GM21576 (cell line): ENCODE data around the gene GALNT2.

Experiments
- ATAC-seq: cut with Tn5 transposase; IDR thresholded peaks from one replicate; pipeline ENCODE4 v1.9.1; 2021; ENCODE audit warnings: mild to moderate bottlenecking, moderate library complexity; ENCODE audit not compliant: unreplicated experiment

GALNT2 gene

DNA sequence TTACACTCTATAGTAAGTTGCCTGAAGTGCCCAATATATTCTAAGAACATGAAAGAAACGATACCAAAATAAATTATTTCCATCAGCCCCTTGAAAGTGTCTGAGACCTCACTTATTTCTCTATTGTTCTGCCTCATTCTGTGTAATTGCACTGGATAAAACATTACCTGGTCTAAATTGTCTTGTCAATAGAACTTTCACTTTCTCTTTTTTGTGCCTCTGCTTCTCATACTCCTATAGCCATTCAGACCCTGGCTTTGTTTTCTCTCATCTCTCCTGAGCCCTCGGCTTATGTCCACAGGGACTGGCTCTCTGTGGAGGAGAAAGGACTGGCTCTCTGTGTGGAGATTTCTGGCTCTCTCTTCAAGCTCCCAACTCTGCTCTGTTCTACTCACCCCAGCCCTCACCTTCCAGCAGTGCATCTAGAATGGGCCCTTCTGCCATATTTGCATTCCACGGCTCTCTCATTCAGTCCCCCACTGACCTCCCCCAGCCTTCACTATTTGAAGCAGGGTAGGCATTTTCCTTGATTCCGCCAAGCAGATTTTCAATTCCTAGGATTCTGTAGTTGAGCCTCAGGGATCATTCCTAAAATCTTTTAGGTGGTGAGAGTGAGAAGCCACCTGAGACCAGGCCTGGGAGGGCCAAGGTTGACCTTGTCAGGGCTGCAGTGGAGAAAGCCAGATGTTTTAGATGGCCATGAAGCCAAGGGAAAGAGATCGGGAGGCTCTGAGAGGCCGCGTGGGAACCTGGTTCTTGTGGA, 15.9 kb upstream of the GALNT2 start:
- no peak for ATAC-seq

DNA sequence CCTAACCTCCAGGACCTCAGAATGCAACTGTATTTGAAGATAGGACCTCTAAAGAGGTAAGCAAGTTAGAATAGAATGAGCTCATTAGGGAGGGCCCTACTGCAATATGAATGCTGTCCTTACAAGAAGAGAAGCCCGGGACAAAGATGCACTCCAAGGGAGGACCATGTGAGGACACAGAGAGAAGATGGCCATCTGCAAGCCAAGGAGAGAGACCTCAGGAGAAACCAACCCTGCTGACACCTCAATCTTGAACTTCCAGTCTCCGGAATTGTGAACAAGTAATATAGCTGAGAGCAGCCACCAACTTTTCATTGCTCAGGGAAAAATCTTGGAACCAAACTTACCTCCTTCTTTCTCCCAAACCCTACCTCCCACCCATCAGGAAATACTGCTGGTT, 15.0 kb upstream of the GALNT2 start:
- ATAC-seq: no peak

DNA sequence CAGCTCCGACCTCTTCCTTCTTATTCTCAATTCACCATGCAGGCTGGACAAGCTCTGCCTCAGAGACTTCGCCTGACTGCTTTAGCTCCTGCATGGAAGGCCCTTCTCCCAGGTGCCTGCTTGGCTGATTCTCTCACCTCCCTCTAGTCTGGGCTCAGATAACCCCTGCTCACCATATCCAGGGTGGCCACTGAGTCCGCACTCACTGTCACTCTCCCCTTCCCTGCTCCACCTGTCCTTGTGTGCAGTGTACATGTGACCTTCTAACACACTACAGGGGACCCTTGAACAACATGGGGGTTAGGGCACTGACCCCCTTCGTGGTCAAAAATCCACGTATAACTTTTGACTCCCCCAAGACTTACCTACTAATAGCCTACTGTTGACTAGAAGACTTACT, 14.4 kb upstream of the GALNT2 start:
- ATAC-seq: no peak

DNA sequence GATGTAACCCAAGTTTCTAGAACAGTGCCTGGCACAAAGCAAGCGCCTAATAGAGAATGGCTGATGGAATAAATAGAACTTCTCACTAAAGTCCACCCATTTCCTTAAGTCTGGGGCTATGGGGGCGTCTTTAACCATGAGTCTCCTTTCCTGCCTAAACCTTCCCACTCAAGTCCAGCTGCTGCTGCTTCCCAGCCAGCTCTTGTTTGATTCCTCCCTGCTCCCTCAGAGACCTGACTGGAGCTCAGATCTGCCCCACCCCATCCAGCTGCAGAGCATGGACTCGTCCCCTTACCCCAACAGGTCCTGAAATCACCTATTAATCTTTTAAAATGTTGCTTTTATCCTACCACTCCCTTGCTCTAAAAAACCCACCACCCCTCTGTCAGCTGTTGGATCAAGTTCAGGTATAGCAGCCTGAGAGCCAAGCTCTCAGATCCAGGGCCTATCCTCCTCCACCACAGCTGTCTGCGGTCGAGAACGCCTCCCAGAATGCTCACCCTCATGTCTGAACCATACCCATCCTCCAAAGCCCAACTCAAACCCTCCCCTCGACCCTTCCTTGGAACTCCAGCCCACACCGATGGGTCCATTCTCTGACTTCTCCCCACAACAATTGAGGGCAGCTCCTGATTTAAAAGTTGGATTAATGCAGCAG, 12.8 kb upstream of the GALNT2 start:
- no peak for ATAC-seq

DNA sequence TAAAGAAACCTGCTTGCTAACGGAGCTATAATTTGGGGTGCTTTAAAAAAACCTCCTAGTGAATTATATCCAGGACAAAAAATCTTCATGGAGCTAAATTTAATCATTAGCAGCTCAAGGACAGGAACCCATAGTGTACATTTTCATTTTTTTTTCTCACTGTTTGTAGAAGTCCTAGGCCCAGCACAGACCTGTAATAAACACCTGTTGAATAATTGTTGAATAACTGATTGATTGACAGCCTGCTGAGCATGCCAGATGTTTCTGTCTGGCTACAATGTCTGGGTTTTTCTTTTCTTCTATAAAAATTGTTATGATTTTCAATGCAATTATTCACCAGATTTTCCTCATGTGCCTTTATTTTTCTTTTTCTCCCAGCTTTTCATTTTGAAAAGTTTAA, 10.9 kb upstream of the GALNT2 start:
- no peak for ATAC-seq

DNA sequence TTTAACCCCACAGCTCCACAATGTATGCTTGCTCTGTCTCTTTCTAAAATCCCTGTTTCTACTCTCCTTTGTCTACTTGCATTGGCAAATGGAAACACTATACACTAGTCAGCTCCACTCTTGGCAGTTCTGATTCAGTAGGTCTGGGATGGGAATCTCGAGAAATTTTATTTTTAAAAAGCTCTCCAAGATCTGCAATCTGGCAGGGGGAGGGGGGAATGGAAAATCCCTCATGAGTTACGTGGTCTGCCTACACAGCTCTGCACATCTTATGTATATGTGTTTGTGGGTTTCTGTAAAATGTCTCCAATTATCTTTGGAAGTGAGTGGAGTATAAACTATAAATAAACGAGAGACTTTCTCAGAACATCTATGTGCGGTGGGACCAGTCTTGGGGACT, 9.9 kb upstream of the GALNT2 start:
- no peak for ATAC-seq

DNA sequence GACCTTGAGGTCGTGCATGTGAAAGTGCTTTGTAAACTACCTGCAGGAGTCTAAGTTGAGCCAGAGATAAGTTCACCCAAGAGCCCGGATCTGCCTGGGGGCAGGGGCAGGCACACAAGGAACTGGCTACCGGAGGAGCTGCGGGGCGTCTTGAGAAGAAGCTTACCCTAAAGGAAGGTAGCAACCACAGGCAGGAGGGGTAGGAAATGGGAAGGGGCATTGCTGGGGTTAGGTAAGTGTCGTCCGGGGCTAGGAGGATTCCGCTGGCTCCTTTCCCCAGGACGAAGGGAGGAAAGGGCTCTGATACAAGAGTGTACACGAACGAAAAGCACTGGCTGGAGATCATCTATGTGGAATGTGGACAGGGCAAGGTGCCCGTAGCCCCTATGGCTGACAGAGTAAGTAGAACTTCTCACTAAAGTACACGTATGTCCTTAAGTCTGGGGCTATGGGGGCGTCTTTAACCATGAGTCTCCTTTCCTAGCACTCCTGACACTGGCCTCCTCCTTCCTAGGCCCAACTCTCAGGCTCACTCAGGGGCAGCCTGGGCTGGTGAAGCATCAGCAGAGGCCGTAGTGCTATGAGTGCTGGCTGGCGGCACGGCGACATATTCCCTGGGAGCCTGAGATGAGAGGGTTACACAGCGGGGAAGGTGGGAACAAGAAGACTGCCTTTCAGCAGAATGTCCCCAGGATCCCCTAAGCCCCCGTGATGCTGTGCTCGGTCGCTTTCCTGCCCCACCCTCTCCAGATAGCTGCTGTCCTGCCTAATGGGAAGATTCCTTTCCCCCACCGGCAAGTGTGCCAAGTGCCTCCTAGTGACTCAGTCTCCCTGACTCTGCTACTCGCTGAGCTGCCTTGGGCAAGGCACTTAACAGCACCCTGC, 9.1 kb upstream of the GALNT2 start:
- no peak for ATAC-seq

DNA sequence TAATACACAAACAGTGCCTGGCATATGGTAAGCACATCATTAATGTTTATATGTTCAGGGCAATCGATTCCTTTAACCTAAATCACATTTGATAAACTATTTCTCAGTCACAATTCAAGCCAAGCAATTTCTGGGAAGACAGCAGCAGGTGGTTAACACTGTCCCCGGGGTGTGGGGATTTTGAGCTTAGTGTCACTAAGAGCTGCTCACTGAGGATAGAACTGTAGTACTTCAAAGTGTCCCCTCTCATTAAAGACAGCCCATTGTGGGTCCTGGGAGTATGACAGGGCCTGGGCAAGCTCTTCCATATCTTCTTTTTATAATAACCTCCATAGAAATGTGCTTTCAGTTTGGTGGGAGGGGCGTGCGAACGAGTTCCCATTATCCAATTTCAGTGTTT, 8.4 kb upstream of the GALNT2 start:
- no peak for ATAC-seq

DNA sequence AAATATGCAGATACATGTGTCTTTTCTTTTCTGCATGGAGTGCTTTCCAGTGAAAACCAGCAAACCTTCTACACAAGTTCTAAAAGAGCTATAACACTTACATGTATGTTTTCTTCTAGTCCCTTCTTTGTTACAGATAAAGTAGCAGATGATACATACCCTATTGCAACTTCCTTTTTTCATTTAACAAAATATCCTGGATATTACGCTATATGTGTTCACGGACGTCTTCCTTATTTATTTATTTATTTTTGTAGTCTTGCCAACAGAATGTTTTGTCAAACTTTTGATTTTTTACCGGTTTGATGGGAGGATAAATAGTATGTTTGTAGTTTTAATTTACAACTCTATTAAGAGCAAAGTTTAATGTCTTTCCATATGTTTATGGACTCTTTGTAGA, 5.2 kb upstream of the GALNT2 start:
- ATAC-seq: no peak

DNA sequence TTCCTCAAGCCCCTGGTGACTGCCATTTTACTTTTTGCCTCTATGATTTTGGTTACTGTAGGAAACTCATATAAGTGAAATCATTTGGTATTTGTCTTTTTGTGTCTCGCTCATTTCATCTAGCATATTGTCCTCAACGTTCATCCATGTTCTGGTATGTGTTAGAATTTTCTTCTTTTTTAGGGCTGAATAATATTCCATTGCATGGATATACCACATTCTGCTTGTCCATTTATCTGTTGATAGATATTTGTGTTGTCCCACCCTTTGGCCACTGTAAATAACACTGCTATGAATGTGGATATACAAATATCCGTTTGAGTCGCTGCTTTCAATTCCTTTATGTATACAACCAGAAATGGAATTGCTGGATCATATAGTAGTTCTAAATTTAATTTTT, 4.5 kb upstream of the GALNT2 start:
- ATAC-seq: no peak

DNA sequence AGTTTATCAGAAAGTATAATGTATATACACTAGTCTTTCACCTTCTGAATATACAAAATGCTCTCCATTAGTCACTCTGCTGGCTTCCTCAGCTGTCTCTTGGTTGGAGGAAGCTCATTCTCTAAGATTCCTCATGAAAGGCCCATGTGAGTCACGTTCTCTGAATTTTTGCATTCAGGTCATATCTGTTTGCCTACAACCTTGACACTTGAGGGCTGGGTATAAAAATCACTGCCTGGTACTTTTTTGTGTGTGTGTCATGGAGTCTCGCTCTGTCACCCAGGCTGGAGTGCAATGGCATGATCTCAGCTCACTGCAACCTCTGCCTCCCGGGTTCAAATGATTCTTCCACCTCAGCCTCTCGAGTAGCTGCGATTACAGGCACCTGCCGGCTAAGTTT, 2.8 kb upstream of the GALNT2 start:
- no peak for ATAC-seq

DNA sequence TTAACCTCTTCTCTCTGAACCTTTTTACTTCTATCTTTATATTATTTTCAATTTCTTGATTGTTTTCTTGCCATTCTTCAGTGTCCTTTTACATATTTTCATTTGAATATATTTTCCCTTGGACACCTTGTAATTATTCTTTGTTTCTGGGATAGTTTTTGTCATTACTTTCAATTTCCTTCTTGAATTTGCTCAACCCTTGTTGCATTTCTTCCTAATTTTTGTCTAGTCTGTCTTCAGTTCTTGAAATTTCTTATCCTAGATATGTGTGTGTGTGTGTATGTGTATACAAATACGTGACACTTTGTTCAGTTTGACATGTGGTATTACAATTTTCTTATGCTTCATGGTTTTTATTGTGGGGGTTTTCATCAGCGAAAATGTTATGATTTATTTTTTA, 1.9 kb upstream of the GALNT2 start:
- ATAC-seq: no peak

DNA sequence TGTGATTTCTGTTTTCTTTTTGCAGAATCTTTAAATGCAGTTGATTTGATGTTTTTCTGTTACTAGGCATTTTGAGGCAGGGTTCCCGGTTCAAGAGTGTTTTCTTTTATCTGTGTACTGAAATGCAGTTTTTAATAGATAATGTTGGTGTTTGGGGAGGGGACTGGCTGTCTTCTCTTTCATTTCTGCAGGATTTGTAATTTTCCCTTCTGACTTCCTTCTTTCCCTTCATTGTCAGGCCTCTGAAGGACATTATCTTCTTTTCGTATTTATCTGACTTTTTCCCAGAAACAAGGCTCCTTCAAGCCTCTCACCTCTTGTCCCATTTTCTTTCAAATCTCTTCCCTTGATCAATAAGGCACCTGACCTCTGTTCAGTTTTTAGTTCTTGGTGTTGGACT, 1.5 kb upstream of the GALNT2 start:
- ATAC-seq: no peak

DNA sequence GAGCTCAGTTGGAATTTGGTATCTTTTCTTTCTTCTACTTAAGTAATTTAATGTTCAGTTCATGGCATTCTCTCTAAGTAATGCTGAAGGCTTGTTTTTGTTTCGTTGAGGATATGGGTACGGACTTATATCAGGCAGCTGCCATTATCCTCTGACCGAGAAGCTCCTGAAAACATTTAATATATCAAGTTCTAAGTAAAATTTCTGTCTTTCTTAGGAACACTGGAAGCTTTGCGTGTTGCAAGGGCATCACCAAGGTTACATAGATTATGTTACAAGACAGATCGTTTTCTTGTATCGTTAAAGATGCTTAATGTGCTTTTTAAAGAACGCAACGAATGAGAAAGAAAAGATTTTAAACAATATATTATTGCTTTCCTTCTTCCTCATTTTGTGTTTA, 1.0 kb upstream of the GALNT2 start:
- no peak for ATAC-seq

DNA sequence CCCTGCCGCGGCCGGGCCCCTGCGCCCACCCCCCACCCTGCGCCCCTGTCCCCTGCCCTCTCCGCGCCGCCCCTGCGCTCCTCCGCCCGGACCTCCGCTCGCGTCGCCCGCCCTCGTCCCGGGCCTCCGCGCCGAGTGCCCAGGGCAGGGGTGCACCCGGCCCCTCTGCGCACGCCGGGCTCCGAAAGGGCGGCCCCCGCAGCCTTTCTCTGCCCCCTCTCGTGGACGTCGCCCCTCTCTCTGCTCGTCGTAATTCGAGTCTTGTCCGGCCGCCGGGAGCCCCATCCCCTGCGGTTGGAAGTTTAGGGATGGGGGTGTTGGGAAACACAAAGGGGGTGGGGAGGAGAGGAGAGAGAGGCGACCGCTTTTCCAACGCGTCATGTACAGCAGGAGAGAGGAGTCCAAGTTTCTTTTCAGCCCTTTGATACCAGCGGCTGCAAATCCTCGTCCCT, 407 bp downstream of the GALNT2 start:
- ATAC-seq: peak; percentile 17

DNA sequence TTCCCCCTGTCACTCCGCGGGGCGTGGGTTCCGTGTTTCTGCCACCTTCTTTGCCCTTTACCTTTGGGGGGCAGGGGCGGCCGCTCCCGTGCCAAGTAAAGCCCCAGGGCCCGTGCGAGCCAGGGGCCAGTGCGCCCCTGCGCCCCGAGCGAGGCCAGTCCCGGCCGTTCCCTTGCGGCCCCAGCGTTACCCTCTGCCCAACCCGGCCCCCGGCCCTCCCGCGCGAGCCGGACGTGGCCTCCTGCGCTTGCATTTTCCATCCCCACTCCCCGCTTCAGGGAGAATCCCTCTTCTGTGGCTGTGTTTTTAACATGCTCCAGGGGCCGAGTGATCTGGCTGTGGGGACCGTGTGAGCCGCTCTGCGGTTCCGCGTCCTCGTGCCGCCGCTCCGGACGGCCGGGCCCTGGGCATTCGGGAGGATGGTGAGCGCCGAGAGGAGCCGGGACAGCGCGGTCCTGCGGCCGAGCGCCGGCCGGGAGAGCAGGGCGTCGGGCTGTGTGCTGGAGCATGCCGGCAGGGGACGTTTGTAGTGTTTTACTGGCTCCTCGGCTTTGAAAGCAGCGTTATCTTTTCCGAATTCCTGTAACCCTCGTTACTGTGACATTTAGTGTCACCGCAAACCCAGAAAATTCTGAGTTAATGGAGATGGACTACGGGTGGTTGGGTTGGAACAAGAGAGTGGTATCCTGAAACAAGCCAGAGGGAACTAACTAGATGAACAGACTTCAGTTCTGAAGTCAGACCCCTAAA, 1.0 kb downstream of the GALNT2 start:
- ATAC-seq: no peak

DNA sequence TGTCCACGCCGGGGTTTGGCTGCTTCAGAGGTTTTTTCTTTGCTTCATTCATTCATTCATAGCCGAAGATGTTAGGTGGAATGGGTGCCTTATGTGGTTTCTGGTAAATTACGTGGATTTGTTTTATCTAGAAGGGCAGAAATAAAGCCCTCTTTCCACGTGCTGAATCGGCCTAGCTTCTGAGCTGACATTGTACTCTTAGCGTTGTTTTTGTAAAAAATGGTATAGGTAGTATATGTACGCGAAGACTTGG, 1.5 kb downstream of the GALNT2 start:
- ATAC-seq: no peak

DNA sequence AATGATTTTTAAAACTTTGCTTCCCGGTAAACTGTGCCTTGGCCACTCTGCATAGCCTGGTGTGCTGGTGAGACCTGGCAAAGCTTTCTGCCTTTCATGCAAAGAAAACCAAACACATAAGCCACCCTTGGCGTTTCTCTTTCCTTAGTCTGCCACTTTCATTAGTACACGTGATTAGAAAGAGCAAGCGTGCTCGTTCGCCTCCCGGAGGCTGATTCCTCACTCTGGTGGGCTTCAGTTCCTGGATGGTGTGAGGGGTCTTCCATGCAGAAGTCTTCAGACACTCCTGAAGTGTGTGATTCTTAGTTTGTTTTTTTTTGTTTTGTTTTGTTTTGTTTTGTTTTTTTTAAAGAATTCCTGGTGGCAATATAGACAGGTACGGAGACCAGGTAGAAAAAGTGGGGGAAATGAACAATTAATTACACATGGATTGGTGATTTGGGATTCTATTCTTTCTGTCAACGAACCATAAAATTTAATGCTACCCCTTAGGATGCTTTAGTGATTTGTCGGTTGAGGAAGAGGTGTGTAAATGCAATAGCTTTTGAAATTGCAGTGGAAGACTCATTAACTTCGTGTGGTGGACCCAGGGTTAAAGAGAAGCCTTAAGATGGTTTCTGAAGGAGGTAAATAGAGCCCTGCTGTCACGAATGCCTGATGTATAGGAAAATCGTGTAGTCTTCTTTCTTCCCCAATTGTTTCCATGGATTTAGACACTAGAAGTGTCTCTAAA, 2.1 kb downstream of the GALNT2 start:
- ATAC-seq: no peak

DNA sequence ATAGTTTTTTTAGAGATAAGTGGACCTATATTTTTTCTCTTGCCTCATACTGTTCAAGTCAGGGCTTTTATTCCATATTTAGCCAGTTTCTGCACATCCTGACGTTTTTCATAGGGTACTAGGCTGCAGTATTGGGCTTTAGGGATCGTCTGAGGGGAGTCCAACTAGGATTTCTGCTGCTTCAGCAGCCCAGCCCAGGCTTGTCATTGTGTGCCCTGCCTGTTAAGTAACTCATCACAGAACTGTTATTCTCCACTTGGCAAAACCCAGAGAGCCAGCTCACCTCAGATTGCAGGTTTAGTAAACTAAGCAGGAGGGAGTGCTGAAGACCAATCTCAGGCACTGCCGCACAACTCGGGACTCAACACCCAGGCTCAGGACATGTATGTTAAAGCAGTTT, 2.8 kb downstream of the GALNT2 start:
- ATAC-seq: no peak

DNA sequence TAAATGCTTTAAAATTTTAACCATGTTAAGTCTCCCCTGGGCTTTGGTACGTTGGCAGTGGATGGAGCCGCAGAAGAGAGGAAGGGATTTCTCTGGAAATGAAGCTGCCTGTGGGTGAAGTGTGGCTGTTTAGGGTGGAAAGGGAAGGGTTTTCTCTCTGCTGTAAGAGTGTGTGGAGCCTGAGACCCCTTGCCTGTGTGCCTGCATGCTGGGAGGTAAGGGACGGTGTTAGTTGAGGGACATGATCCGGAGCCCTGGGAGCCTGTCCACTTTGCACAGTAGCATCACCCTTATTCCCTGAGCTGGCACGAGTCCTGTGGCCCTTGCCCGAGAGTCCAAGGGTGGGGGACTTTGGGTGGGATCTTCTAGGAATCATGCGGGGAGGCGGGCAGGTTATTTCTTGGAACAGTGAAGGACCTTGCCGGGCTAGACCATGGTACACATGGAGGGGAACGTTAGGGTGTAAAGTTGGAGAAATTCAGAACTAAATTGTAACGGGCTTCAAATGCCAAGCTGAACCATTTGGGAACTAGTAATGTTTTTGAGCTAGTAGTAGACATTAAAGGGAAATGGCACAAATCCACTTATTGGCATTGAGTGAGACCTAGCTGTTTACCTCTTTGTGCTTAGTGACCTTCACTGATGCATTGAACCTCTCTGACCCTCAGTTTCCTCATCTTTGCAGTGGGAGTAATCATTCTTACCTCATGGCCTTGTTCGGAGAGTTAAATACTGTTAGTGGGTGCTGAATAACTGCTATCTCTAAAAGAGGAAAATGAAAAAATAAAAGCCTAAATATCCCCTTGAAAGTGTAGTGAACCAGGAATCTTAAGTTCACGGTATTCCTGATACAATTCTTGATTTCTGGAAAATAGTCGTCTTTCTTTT, 3.5 kb downstream of the GALNT2 start:
- no peak for ATAC-seq
